SK-N-SH (cell line): ENCODE results near the gene SEC16A.

Experiments used
- ELF1 ChIP-seq: IDR thresholded peaks from 2 replicates; pipeline ENCODE4 v1.4.0; 2012
- EP300 ChIP-seq, 2 experiments: IDR thresholded peaks; 2 replicates each; pipeline versions ENCODE4 v1.4.0 to v1.6.1; 2012; ENCODE audit warnings: borderline replicate concordance in 1 of 2, low read depth in 1 of 2, low read length in 1 of 2
- EZH2phosphoT487 ChIP-seq: fragments of 200-600 bp; sonication (generic); IDR thresholded peaks from 2 replicates; pipeline ENCODE4 v1.6.1; 2017; ENCODE audit warnings: low read depth, mixed run types, mild to moderate bottlenecking, antibody characterized with exemption, moderate library complexity, borderline replicate concordance
- FOSL2 ChIP-seq: IDR thresholded peaks from 2 replicates; pipeline ENCODE4 v1.4.0; 2012; ENCODE audit warnings: low read depth, mild to moderate bottlenecking, moderate library complexity, borderline replicate concordance
- GABPA ChIP-seq: IDR thresholded peaks from 2 replicates; pipeline ENCODE4 v1.4.0; 2012; ENCODE audit warnings: low read depth, mild to moderate bottlenecking
- JUND ChIP-seq: IDR thresholded peaks from 2 replicates; pipeline ENCODE4 v1.4.0; 2012
- POLR2AphosphoS5 ChIP-seq: IDR thresholded peaks from 2 replicates; pipeline ENCODE4 v1.6.1; 2012; ENCODE audit warnings: low read depth, low read length
- SIN3A ChIP-seq: IDR thresholded peaks from 2 replicates; pipeline ENCODE4 v1.6.1; 2012; ENCODE audit warnings: low read depth, mild to moderate bottlenecking, low read length, moderate library complexity, borderline replicate concordance
- SMC3 ChIP-seq: IDR thresholded peaks from 2 replicates; pipeline ENCODE4 v1.6.1; 2012; ENCODE audit warnings: low read depth, low read length, improper control_type of control experiment
- TAF1 ChIP-seq: IDR thresholded peaks from 2 replicates; pipeline ENCODE4 v1.6.1; 2012; ENCODE audit warnings: low read depth, mild to moderate bottlenecking, low read length, moderate library complexity, borderline replicate concordance
- TEAD4 ChIP-seq: IDR thresholded peaks from 2 replicates; pipeline ENCODE4 v1.4.0; 2012; ENCODE audit warnings: mild to moderate bottlenecking, borderline replicate concordance; ENCODE audit not compliant: insufficient read depth
- YY1 ChIP-seq: IDR thresholded peaks from 2 replicates; pipeline ENCODE4 v1.4.0; 2012; ENCODE audit warnings: low read depth, mild to moderate bottlenecking
- TF ChIP-seq, protein P1 (sequence below): fragments of 200-600 bp; sonication (generic); IDR thresholded peaks from 2 replicates; pipeline ENCODE4 v1.6.1; 2017; ENCODE audit warnings: antibody characterized with exemption, mild to moderate bottlenecking, moderate library complexity
- TF ChIP-seq, protein P2 (sequence below): IDR thresholded peaks from 2 replicates; pipeline ENCODE4 v1.4.0; 2012; ENCODE audit warnings: low read depth

DNA sequence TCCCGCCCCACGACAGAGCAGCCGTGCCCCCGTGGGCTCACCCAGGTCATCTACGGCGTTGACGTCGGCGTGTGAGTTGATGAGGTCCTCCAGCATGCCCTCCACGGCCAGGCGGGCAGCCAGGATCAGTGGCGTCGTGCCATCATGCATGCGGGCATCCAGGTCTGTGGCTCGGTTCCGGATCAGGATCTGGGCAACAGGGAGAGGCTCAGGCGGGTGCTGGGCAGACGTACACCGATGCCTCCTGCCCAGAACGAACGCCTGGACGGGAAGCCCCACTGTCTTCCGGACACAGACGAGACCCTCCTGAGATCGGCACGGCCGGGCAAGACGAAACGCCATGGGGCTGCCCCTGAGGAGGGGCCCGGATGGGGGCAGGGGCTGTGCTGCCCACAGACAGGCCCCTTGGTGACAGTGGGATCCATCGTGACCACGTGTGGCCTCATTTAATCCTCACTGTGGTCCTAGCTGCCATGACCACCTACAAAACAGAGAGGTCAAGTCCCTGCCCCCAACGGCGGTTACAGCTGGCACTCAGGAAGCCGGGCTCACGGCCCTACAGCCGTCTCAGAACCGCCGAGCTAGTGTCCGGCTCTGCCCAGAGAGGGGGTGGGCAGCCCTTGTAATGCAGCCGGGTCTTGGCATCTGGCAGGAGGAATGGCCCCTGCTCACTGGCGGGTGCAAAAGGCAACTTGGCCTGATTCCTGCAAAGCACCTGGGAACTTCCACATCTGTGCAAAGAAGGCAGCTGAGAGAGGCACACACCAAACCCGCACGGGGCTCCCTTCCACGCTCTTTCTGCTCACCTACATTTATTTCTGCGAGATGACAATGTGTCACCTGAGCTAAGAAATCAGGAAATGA is 16.5 kb upstream of the SEC16A start:
- TF ChIP-seq, protein P1, sequence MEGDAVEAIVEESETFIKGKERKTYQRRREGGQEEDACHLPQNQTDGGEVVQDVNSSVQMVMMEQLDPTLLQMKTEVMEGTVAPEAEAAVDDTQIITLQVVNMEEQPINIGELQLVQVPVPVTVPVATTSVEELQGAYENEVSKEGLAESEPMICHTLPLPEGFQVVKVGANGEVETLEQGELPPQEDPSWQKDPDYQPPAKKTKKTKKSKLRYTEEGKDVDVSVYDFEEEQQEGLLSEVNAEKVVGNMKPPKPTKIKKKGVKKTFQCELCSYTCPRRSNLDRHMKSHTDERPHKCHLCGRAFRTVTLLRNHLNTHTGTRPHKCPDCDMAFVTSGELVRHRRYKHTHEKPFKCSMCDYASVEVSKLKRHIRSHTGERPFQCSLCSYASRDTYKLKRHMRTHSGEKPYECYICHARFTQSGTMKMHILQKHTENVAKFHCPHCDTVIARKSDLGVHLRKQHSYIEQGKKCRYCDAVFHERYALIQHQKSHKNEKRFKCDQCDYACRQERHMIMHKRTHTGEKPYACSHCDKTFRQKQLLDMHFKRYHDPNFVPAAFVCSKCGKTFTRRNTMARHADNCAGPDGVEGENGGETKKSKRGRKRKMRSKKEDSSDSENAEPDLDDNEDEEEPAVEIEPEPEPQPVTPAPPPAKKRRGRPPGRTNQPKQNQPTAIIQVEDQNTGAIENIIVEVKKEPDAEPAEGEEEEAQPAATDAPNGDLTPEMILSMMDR = no peak
- TF ChIP-seq EZH2phosphoT487 = no peak
- TF ChIP-seq YY1 = no peak
- TF ChIP-seq POLR2AphosphoS5 = no peak
- TF ChIP-seq EP300 (IDR thresholded peaks at IDR 0.05; ENCODE audit: borderline replicate concordance in 1 of 2, low read depth in 1 of 2, low read length in 1 of 2) = no peak
- TF ChIP-seq SIN3A = no peak
- no peak for TF ChIP-seq SMC3
- no peak for TF ChIP-seq TEAD4
- TF ChIP-seq FOSL2 = no peak
- no peak for TF ChIP-seq TAF1
- TF ChIP-seq JUND = no peak
- TF ChIP-seq GABPA = no peak
- TF ChIP-seq ELF1 = no peak
- TF ChIP-seq, protein P2, sequence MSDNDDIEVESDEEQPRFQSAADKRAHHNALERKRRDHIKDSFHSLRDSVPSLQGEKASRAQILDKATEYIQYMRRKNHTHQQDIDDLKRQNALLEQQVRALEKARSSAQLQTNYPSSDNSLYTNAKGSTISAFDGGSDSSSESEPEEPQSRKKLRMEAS = no peak
